ENCODE measurements around the gene CACNA1B.
"Not testable (repeated sequence)": the region's sequence is repeated elsewhere in the genome, so short reads cannot be mapped to it uniquely, and the experiment has no call there.

Gene CACNA1B

DNA sequence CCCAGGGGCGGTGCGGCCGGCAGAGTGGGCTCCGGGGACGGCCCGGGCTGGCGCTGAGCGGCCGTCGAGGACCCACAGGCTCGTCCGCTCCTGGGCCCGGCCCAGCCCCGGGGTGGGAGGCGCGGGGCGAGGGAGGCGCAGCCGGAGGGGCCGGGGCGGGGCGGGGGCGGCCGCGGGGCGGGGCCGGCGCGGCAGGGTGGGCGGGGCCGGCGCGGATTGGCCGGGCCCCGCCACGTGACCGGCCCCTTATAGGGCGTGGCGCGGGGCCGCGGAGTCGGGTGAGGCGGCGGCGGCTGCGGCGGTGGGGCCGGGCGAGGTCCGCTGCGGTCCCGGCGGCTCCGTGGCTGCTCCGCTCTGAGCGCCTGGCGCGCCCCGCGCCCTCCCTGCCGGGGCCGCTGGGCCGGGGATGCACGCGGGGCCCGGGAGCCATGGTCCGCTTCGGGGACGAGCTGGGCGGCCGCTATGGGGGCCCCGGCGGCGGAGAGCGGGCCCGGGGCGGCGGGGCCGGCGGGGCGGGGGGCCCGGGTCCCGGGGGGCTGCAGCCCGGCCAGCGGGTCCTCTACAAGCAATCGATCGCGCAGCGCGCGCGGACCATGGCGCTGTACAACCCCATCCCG, at the start of gene CACNA1B:
Gene CACNA1B, plus strand, starts transcription at position 277 of the 617 bp plus-strand sequence. Its CDS starts 152 bp downstream, at position 429.
- not testable (repeated sequence) for FAIRE-seq; DNase-seq (ENCODE audit: extremely low spot score, insufficient read length, low read depth)

DNA sequence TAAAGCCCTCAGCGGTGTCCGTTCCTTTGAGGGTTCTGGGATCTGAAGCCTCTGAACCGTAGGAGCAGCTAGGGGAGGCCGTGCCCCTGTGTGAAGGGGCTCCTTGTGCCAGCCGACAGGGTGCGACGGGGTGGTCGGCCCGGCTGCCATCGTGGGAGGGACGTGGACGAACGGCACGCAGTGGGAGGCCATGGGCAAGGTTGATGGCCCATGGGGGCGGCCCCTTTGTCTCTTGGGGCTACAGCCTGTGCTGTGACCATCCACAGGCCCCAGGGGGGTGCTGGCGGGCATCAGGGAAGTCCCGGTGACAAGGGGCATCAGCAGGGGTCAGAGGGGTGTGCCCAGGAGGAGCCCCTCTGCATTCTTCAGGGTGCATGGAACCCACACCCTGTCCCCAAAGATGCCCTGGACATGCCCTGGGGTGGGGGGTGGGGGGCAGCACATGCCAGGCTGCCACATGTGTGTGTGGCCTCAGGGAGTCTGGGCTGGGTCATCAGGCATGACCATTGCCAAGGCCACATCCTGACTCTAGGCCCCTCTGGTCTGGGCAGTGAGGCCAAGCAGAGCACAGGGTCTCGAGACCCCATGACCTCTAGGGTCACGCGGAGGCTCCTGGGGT, 49.6 kb upstream of the CACNA1B start:
- no peak for FAIRE-seq

DNA sequence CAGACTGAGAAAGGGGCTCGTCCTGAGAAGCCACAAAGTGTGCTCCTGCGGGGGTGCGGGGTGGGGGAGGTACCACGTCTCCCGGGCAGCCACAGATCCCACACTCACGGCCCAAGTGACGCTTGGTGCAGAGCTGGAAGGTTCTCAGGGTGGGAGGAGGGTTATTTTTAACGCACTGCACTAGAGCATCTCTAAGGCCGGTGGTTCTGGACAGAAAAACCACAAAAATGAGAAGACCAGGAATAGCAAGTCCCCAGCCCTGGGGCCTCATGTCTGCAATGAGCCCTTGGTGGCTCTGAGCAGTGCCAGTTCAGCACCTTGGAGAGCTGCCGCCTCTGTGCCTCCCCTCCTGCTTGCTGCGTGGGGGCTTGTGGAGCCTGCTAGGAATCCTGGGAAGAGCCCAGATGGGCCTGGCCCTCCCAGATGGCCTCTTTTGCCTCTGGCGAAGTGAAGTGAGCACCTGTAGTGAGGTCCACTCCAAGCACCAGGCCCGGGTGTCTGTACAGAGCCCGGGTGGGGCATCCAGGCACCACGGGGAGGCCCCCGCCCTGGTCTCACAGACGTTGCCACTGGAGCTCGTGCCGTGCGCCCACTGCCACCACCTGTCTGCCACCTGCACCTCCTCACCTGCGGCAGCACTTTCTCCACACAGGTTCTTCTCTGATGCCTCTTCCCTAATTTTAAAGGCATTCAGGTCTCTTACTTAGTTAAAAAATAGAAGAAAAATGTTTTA, 48.9 kb upstream of the CACNA1B start:
- FAIRE-seq = no peak
- no peak for DNase-seq (ENCODE audit: extremely low spot score, insufficient read length, low read depth)

More for the DNA sequence above, 49.6 kb upstream of the CACNA1B start:
- no peak for DNase-seq (ENCODE audit: extremely low spot score, insufficient read length, low read depth)

DNA sequence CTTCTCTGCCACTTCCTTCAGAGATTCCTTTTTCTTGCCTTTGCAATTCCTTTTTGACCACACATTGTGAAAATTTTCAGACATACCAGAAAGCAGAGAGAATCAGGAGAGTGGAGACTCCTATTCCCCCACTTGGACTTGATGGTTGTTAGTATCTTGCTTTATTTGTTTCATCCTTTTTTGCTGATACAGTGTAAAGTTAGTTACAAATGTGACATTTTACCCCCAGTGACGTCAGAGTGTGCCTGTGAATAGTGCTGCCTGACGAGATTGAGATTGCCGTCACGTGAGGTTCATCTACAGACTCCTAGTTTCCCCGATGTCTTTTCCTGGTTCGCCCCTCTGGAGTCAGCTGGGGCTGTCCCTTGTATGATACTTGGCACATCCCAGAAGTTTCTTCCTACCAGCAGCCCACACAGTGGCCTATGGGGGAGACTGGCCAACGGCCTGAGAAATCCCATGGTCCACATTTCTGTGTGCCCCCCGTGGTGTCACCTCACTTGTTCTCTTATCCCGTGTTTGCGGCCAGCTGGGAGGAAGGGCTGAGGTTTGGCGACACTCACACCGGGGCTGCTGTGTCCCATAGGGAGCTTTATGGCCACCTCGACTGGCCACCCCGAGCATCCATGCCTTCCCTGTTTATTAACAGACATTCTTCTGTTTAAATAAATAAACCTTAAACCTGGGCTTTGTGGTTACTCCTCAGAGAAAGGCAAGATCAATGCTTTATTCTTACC, 48.2 kb upstream of the CACNA1B start:
- FAIRE-seq (no peak), DNase-seq (ENCODE audit: extremely low spot score, insufficient read length, low read depth) (no peak)

DNA sequence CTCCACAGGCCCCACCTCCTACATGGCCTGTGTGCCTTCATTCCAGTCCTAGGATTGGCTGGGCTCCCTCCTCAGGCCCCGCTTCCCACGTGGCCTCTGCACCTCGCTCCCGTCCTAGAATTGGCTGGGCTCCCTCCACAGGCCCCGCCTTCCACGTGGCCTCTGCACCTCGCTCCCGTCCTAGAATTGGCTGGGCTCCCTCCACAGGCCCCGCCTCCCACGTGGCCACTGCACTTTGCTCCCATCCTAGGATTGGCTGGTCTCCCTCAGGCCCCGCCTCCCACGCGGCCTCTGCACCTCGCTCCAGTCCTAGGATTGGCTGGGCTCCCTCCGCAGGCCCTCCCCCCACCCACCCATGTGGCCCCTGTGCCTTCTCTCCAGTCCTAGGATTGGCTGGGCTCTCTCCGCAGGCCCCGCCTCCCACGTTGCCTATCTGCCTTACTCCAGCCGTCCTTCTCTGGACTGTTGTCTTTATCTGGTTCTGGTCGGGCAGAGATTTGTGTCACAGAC, 45.3 kb upstream of the CACNA1B start:
- no peak for DNase-seq (ENCODE audit: extremely low spot score, insufficient read length, low read depth)
- FAIRE-seq = no peak

DNA sequence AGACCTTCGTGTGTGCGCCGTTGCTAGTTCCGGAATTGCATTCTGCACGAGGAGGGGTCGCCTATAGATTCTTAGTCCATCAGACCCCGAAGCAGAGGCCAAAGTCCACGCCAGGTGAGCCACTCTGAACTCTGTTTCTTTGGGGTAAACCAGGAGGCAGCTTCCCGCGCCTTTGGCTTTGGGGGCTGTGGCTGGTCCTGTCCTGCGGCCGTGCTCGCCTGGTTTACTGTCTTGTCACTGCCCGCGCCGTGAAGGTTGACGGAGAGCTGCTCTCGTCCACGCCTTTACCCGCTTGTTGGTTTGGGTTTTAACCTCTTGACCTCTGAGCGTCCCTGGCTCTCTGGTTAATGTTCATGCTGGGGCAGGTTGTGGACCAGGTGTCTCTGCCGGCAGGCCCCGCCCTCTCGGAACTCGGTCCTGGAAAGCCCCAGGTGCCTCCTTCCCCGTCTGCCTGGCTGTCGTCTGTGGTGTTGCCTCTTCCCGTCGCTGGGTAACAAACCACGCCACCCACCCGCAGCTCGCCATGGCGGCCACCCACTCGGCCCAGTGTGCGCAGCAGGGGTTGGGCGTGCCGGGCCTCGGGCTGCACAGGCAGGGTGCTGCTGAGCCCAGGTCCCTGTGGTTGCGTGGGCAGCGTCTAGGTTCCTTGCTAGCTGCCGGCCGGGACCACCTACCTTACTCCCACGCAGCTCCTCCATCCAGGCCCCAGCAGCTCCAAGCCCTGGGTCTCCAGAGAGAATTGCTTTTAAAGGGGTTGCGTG, 44.6 kb upstream of the CACNA1B start:
- no peak for DNase-seq (ENCODE audit: extremely low spot score, insufficient read length, low read depth)
- FAIRE-seq = no peak

DNA sequence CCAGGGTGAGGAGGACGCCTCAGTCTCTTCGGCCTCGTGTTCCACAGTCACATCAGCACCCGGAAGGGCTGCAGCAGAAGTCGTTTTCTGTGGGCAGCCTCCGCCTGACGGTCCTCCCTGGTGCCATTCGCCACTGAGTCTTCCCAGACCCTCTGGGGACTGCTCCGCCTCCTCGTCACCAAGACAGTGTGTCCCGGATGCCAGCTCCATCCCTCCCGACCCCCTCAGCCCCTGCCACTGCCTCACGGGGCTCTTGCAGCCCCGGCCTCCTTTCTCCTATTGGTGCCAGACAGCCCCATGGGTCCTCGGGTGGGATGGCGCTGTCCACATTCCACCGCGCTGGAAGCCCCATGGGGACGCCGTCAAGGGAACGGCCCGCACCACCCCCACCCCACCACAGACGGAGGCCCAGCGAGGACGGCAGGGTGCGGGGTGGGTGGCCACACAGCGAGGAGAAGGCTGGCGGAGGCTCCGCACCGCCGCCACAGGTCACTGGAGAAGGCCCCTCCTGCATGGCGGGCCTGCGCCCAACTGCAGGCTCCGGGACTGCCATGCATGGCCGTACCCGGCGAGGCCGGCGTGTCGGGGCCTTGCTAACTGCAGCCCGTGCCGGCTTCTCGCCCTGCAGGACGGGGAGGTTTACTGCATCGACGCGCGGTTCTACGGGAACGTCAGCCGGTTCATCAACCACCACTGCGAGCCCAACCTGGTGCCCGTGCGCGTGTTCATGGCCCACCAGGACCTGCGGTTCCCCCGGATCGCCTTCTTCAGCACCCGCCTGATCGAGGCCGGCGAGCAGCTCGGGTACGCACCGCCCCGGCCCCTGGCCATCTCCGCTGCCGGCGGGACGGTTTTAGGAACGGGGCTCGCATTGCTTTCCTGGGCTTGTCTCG, 43.6 kb upstream of the CACNA1B start:
- no peak for DNase-seq (ENCODE audit: extremely low spot score, insufficient read length, low read depth)
- FAIRE-seq = no peak

DNA sequence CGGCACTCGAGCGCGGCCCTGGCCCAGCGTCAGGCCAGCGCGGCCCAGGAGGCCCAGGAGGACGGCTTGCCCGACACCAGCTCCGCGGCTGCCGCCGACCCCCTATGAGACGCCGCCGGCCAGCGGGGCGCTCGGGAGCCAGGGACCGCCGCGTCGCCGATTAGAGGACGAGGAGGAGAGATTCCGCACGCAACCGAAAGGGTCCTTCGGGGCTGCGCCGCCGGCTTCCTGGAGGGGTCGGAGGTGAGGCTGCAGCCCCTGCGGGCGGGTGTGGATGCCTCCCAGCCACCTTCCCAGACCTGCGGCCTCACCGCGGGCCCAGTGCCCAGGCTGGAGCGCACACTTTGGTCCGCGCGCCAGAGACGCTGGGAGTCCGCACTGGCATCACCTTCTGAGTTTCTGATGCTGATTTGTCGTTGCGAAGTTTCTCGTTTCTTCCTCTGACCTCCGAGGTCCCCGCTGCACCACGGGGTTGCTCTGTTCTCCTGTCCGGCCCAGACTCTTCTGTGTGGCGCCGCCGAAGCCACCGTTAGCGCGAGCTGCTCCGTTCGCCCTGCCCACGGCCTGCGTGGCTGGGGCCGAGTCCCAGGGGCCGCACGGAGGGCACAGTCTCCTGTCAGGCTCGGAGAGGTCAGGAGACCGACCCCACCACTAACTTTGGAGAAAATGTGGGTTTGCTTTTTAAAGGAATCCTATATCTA, 42.6 kb upstream of the CACNA1B start:
- DNase-seq (ENCODE audit: extremely low spot score, insufficient read length, low read depth) = no peak
- no peak for FAIRE-seq

DNA sequence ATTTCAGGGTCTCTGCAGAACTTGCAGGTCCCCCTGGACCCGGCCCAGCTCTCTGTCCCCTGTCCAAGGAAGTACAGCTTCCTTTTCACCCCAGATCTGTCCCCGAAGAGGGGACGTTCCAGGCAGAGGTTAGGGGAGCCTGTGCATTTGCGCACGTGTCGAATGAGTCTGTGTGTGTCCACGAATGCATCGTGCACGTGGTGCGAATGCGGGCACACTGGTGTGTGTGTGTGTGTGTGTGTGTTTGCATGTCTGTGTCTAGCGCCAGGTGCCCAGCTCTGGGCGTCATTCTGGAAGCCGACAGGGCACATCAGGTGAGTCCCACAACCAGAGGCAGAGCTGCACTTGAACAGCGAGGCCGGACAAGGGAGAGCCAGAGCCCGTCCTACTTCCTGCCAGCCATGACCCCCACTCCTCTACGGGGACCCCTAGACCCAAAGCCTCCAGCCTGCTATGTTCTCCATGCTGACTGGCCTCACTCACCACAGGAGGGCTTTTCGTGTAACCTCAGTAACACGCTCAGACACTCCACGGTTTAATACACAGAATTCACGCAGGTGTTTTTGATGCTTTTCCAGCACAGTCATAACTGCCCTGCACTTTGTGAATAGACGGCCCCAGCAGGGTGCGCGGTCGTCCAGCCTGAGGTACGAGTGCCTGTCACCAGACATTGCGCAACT, 41.3 kb upstream of the CACNA1B start:
- DNase-seq (ENCODE audit: extremely low spot score, insufficient read length, low read depth) = no peak
- no peak for FAIRE-seq

DNA sequence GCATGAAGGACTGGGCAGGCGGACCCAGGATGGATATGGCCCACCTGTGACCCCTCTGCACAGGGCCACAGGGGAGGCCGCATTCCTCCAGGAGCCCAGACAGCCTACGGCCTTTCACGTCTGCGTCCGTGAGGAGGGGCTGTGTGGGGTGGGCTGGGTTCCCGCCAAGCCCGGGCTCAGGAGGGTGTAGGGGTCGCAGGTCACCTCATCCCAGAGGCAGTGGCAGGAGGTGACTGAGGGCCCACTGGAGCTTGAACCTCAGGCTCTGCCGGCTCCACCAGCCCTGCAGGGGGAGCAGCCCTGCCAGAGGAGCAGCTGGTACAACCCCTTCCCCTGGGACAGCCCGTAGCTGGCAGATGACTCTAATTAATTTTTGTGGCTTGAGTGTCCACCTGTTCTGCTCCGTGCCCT, 40.7 kb upstream of the CACNA1B start:
- no peak for FAIRE-seq
- no peak for DNase-seq (ENCODE audit: extremely low spot score, insufficient read length, low read depth)

DNA sequence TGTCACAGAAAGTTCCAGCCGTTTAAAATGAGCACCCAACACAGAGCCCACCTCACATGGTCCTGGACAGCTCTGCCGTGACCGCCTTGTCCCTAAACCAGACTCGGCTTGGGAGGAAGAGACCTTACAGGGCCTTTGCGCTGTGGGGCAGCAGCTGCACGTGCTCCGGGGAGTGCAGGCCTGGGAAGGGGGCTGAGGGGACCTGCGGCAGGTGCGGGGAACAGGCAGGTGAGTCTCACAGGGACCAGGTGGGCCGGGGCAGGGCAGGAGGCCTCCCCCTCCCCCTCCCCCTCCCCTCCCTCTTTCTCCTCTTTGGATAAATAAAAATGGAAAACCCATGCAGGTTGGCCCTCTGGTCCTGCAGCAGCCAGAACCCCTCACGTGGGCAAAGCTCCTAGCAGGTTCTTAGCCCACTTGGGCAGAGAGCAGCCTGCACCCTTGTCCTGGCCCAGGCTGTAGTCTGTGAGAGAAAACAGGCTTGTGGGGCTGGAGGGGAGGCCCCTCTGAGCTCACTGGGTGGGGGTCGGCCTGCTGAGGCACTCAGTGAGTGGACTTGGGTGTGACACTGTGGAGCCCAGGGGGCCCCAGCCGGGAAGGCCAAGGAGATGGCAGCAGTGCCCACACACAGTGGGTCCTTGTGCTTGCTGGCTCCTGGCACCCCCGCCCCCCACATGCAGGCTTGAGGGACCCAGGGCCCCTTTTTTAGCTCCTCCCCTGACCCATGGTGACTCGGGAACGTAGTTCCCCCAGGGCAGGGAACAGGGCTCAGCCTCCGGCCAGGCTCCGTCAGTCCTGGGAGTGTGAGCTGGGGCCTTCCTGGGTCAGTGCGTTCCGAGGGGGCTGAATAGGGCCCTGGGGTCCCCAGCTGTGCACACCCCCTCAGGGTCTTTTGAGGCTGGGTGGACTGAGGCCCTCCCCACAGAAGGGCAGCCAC, 40.0 kb upstream of the CACNA1B start:
- DNase-seq (ENCODE audit: extremely low spot score, insufficient read length, low read depth) (no peak), FAIRE-seq (no peak)

DNA sequence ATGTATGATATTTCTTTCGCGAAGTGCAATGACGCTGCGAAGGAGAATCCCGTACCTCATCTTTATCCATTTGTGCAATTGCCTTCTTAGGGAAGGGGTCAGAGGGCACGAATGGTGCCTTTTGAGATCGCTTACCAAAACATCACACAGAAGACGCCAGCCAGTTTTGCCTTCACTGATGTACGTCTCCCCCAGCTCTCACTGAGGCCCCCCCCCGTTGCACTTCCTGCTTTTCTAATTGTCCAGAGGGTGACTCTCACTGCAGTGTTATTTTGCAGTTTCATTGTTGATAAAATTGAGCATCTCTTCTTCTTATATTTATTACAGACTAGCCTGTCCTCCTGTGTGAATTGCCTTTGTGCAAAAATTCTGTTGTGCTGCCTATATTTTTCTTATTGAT, 39.0 kb upstream of the CACNA1B start:
- FAIRE-seq = no peak
- DNase-seq (ENCODE audit: extremely low spot score, insufficient read length, low read depth) = no peak

DNA sequence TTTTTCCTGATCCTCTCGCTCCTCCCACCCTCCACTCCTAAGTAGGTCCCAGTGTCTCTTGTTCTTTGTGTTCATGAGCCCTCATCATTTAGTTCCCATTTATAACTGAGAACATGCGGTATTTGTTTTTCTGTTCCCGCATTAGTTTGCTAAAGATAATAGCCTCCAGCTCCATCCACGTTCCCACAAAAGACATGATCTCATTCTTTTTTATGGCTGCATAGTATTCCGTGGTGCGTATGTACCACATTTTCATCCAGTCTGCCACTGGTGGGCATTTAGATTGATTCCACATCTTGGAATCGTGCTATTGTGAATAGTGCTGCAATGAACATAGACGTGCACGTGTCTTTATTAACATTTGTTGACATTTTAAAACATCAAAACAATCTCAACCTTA, 34.2 kb upstream of the CACNA1B start:
- no peak for DNase-seq (ENCODE audit: extremely low spot score, insufficient read length, low read depth)
- no peak for FAIRE-seq

DNA sequence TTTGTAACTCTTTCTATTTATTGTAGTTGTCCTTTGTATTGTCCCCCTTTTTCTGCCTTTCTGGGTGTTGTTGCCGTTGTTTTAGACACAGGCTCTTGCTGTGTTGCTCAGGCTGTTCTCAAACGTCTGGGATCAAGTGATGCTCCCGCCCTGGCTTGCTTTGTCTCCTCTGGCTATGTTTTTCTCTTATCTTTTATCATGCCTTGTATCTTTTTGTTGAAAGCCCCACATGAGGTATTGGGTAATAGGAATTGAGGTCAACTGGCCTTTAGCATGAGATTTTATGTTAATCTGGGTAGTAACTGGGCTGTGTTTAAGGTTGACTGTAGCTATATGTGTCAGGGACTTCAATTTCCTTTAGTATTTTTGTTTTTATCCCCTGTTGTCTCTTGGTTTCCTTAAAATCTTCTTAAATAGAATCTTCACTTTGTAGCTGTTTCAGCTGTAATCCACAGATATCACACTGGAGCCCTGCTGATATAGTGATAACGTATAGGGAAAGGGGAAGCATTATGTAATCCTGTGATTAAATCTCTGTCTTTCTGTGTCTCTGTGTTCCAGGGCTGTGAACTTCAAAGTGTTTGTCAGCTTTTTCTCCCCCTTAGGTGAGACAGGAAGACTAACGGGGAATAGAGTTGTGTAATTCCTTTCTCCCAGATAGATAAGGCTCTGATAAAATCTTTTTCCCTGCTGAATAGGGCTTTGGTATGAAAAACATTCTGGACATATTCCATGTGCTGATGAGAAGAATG, 25.9 kb upstream of the CACNA1B start:
- DNase-seq (ENCODE audit: extremely low spot score, insufficient read length, low read depth) (no peak), FAIRE-seq (no peak)

DNA sequence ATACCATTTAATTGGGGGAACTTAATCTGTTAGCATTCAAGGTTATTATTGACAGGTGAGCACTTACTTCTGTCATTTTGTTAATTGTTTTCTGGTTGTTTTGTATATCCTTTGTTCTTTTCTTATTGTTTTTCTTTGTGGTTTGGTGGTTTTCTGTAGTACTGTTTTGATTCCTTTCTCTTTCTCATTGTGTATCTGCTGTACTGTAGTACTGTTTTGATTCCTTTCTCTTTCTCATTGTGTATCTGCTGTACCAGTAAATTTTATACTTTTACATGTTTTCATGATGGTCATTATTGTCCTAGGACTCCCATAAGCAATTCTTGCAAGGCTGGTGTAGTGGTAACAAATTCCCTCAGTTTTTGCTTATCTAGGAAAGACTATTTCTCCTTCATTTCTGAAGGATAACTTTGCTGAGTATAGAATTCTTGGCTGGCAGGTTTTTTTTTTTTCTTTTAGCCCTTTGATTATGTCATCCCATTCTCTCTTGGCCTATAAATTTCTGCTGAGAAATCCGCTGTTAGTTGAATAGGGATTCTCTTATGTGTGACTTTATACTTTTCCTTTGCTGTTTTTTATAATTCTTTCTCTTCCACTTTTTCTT, 24.1 kb upstream of the CACNA1B start:
- DNase-seq (ENCODE audit: extremely low spot score, insufficient read length, low read depth) (no peak), FAIRE-seq (no peak)

DNA sequence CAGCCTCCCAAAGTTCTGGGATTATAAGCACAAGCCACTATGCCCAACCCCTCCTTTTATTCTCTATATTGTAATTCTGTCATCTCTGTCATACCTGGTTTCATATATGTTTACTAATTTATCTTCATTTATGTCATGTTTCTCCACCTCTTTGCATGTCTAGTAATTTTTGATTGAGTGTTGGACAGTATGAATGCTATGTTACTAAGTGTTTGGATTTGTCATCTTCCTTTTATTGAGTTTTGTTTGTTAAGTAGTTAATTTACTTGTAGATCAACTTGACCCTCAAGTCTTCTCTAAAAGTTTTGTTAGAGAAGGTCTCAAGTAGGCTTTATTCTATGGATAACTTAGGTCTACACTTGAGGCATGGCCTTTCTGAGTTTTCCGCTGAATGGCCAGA, 17.2 kb upstream of the CACNA1B start:
- DNase-seq (ENCODE audit: extremely low spot score, insufficient read length, low read depth) (no peak), FAIRE-seq (no peak)

Data from GM18507 (cell line).